GM12878 (cell line): ENCODE results near the gene EHD1. TPM values are rescaled to one million over a fixed set of nuclear protein-coding genes. Genes with fewer than 3 reads are reported as not detected.

Experiments used
- CEBPB ChIP-seq, 2 experiments: fragments of 150-350 bp in 1 of 2; IDR thresholded peaks; 2 replicates each; pipeline ENCODE4 v1.6.1; 2012 to 2014; ENCODE audit warnings: low read depth in 2 of 2, low read length in 2 of 2, borderline replicate concordance in 1 of 2, inconsistent platforms in 1 of 2
- E2F8 ChIP-seq: fragments of 450-650 bp; IDR thresholded peaks from 2 replicates; pipeline ENCODE4 v1.6.1; 2018; ENCODE audit warnings: mild to moderate bottlenecking, low read depth, moderate library complexity; ENCODE audit not compliant: partially characterized antibody
- ESRRA ChIP-seq: IDR thresholded peaks from 2 replicates; pipeline ENCODE4 v1.6.1; 2012; ENCODE audit warnings: mild to moderate bottlenecking, low read length, improper control_type of control experiment
- HDAC2 ChIP-seq: fragments of 200-600 bp; sonication (generic); IDR thresholded peaks from 2 replicates; pipeline ENCODE4 v1.6.1; 2017
- IKZF1 ChIP-seq: fragments of 450-650 bp; conservative IDR thresholded peaks from 2 replicates; pipeline ENCODE4 v1.6.1; 2017; ENCODE audit warnings: antibody characterized with exemption, mild to moderate bottlenecking
- IRF3 ChIP-seq: fragments of 450-650 bp; IDR thresholded peaks from 2 replicates; pipeline ENCODE4 v1.6.1; 2014; ENCODE audit warnings: mild to moderate bottlenecking
- KAT2A ChIP-seq: conservative IDR thresholded peaks from 2 replicates; pipeline ENCODE4 v1.6.1; 2011; ENCODE audit warnings: low read depth, low read length; ENCODE audit not compliant: control insufficient read depth
- KDM1A ChIP-seq: fragments of 200-600 bp; sonication (generic); IDR thresholded peaks from 2 replicates; pipeline ENCODE4 v1.6.1; 2016; ENCODE audit warnings: borderline replicate concordance
- MEF2A ChIP-seq: IDR thresholded peaks from 2 replicates; pipeline ENCODE4 v1.6.1; 2011; ENCODE audit warnings: low read depth, mild to moderate bottlenecking, low read length, moderate library complexity; ENCODE audit not compliant: insufficient read depth
- MTA3 ChIP-seq: IDR thresholded peaks from 2 replicates; pipeline ENCODE4 v1.6.1; 2012; ENCODE audit warnings: low read length, inconsistent platforms, borderline replicate concordance
- NFYA ChIP-seq: IDR thresholded peaks from 2 replicates; pipeline ENCODE4 v1.6.1; 2011; ENCODE audit warnings: low read depth, mild to moderate bottlenecking, low read length, improper control_type of control experiment, borderline replicate concordance
- NR2C1 ChIP-seq: fragments of 450-650 bp; IDR thresholded peaks from 2 replicates; pipeline ENCODE4 v1.6.1; 2017; ENCODE audit warnings: antibody characterized with exemption, mild to moderate bottlenecking, moderate library complexity
- POU2F2 ChIP-seq: IDR thresholded peaks from 3 replicates; pipeline ENCODE4 v1.6.1; 2011; ENCODE audit warnings: low read depth, mild to moderate bottlenecking, low read length, borderline replicate concordance
- RB1 ChIP-seq: fragments of 450-650 bp; formaldehyde crosslinking; IDR thresholded peaks from 2 replicates; pipeline ENCODE4 v1.6.1; 2017; ENCODE audit warnings: mild to moderate bottlenecking, borderline replicate concordance
- SMC3 ChIP-seq: IDR thresholded peaks from 2 replicates; pipeline ENCODE4 v1.6.1; 2011; ENCODE audit warnings: low read length, improper control_type of control experiment, borderline replicate concordance
- SREBF1 ChIP-seq: IDR thresholded peaks from 2 replicates; pipeline ENCODE4 v1.6.1; 2012; ENCODE audit warnings: mild to moderate bottlenecking, low read length
- SUPT20H ChIP-seq: IDR thresholded peaks from 2 replicates; pipeline ENCODE4 v1.6.1; 2011; ENCODE audit warnings: low read depth, mild to moderate bottlenecking, low read length, moderate library complexity, borderline replicate concordance; ENCODE audit not compliant: control insufficient read depth
- TARDBP ChIP-seq: IDR thresholded peaks from 2 replicates; pipeline ENCODE4 v1.6.1; 2016; ENCODE audit warnings: borderline replicate concordance
- TBL1XR1 ChIP-seq: IDR thresholded peaks from 2 replicates; pipeline ENCODE4 v1.6.1; 2012; ENCODE audit warnings: low read depth, low read length, improper control_type of control experiment
- TCF12 ChIP-seq: IDR thresholded peaks from 2 replicates; pipeline ENCODE4 v1.6.1; 2011; ENCODE audit warnings: low read depth, mild to moderate bottlenecking, low read length
- WRNIP1 ChIP-seq: IDR thresholded peaks from 2 replicates; pipeline ENCODE4 v1.6.1; 2011; ENCODE audit warnings: low read depth, low read length, improper control_type of control experiment, borderline replicate concordance
- ZBTB40 ChIP-seq: fragments of 450-650 bp; IDR thresholded peaks from 2 replicates; pipeline ENCODE4 v1.6.1; 2016; ENCODE audit warnings: mild to moderate bottlenecking, moderate library complexity, borderline replicate concordance
- ZNF274 ChIP-seq: IDR thresholded peaks from one replicate; pipeline ENCODE4 v1.8.0; 2011; ENCODE audit not compliant: insufficient read length, insufficient read depth
- polyA plus RNA-seq, 11 experiments: library from polyadenylated mRNA; depleted of rRNA in 4 of 11; unstranded in 6 of 11; stranded (reverse) in 5 of 11; fragments of >200 nt; fragmentation: Nextera tagmentation in 4 of 11; fragmentation: Illumina TruSeq in 1 of 11; extraction: Ambion mirVana in 4 of 11; extraction: Trizol in 1 of 11; gene quantifications; 1 replicate in 1 of 11; 2 replicates in 10 of 11; pipeline versions ENCODE4 v1.2.1 to v1.2.3, GENCODE V29; 2011 to 2016; ENCODE audit warnings: inconsistent platforms in 2 of 11, missing spikeins in 2 of 11, low read depth in 1 of 11
- total RNA-seq, 4 experiments: library from RNA; depleted of rRNA in 3 of 4; stranded (reverse); fragments of >200 nt in 3 of 4; fragmentation: Illumina TruSeq in 1 of 4; extraction: Trizol in 1 of 4; gene quantifications; 2 replicates each; pipeline versions ENCODE4 v1.2.1 to v1.2.3, GENCODE V29; 2013 to 2021

The EHD1 gene
- total and polyA plus RNA-seq, 10 of the 15 experiments (the other 5 are each of a cell fraction or from before 2014, with no cell fraction given), result 1.0 to 165 (median 66.5) TPM

GRCh38 chr11:64887757-64888405 lies 9.5 kb upstream of the EHD1 start (continued):
- TF ChIP-seq ZBTB40, result 0 out of 2 replicates have a peak, but pooled peaks have one; percentile 22
- no peak for TF ChIP-seq ZNF274
- TF ChIP-seq IRF3, result no peak
- TF ChIP-seq TCF12, result no peak
- no peak for TF ChIP-seq NR2C1
- TF ChIP-seq KDM1A, result no peak
- TF ChIP-seq IKZF1, result peak; percentile 40
- TF ChIP-seq SUPT20H, result no peak
- TF ChIP-seq HDAC2, result no peak
- no peak for TF ChIP-seq SREBF1
- TF ChIP-seq MEF2A, result no peak
- no peak for TF ChIP-seq NFYA
- peak; percentile 63; the same call in 1 of the 2 replicates for TF ChIP-seq SMC3
- TF ChIP-seq E2F8, result no peak
- no peak for TF ChIP-seq KAT2A
- TF ChIP-seq ESRRA, result no peak
- no peak for TF ChIP-seq TARDBP
- no peak for TF ChIP-seq MTA3
- TF ChIP-seq WRNIP1, result no peak
- no peak for TF ChIP-seq POU2F2
- TF ChIP-seq CEBPB (IDR thresholded peaks at IDR 0.05; ENCODE audit: borderline replicate concordance in 1 of 2, low read depth in 2 of 2, low read length in 2 of 2), result no peak
- TF ChIP-seq RB1, result peak; percentile 81; the same call in 1 of the 2 replicates
- no peak for TF ChIP-seq TBL1XR1
